CD4-positive, alpha-beta T cell treated with Interleukin-17A for 1 hour (primary cell): Measurements from ENCODE around the gene CSNK2B.

Experiments used
- DNase-seq: peaks from one replicate; pipeline ENCODE4 v3.0.0-alpha.2; 2020

The CSNK2B gene

GRCh38 chr6:31665501-31666336 lies at the start of gene CSNK2B:
TSS of gene CSNK2B (plus strand) at chr6:31666080. CDS start at chr6:31666832, 752 bp downstream.
- DNase-seq: peak; percentile 98

GRCh38 chr6:31617010-31617409 lies 48.9 kb upstream of the CSNK2B start:
- DNase-seq: no peak

GRCh38 chr6:31619805-31620585 lies 45.9 kb upstream of the CSNK2B start:
- peak; percentile 99 for DNase-seq

GRCh38 chr6:31620586-31621319 lies 45.1 kb upstream of the CSNK2B start, which contains the start of gene PRRC2A:
TSS of gene PRRC2A (plus strand) at chr6:31620715. CDS start at chr6:31622790, 2,075 bp downstream.
- no peak for DNase-seq

GRCh38 chr6:31621320-31621939 lies 44.5 kb upstream of the CSNK2B start:
- DNase-seq: no peak

- DNase-seq: no peak
These were observed 43.9 kb upstream of the CSNK2B start for GRCh38 chr6:31621991-31622390.

- DNase-seq: no peak
These were observed 43.2 kb upstream of the CSNK2B start for GRCh38 chr6:31622684-31623091.

GRCh38 chr6:31624070-31624469 lies 41.8 kb upstream of the CSNK2B start:
- no peak for DNase-seq

GRCh38 chr6:31626952-31627351 lies 38.9 kb upstream of the CSNK2B start:
- DNase-seq: no peak

GRCh38 chr6:31627690-31628287 lies 38.1 kb upstream of the CSNK2B start:
- no peak for DNase-seq

- DNase-seq: no peak
These were observed 36.9 kb upstream of the CSNK2B start for GRCh38 chr6:31629014-31629413.

- DNase-seq: no peak
These were observed 35.5 kb upstream of the CSNK2B start for GRCh38 chr6:31630177-31630934.

- DNase-seq: no peak
These were observed 34.7 kb upstream of the CSNK2B start for GRCh38 chr6:31631209-31631608.

GRCh38 chr6:31631681-31632278 lies 34.1 kb upstream of the CSNK2B start:
- no peak for DNase-seq

- DNase-seq: no peak
These were observed 33.5 kb upstream of the CSNK2B start for GRCh38 chr6:31632279-31632946.

GRCh38 chr6:31633447-31633846 lies 32.4 kb upstream of the CSNK2B start:
- DNase-seq: no peak

GRCh38 chr6:31634131-31634530 lies 31.7 kb upstream of the CSNK2B start:
- no peak for DNase-seq

- no peak for DNase-seq
These were observed 30.8 kb upstream of the CSNK2B start for GRCh38 chr6:31634969-31635575.

- no peak for DNase-seq
These were observed 28.9 kb upstream of the CSNK2B start for GRCh38 chr6:31636698-31637596.
